GM23248 (cell line): ENCODE measurements around the gene CACNA1I. TPM values are rescaled to one million over a fixed set of nuclear protein-coding genes. Genes with fewer than 3 reads are reported as not detected.

Experiments used
- DNase-seq: peaks from one replicate; pipeline ENCODE4 v3.0.0-alpha.2; 2015
- H2AFZ ChIP-seq: fragments of 200-600 bp; sonication (generic); 2 replicates; pipeline ENCODE4 v1.6.1; 2016; ENCODE audit warnings: antibody characterized with exemption
- H3F3A ChIP-seq: fragments of 200-600 bp; sonication (generic); 2 replicates; pipeline ENCODE4 v1.6.1; 2016; ENCODE audit warnings: mild to moderate bottlenecking, antibody characterized with exemption, mixed run types; ENCODE audit not compliant: insufficient read depth
- H3K27ac ChIP-seq: fragments of 200-600 bp; sonication (generic); 2 replicates; pipeline ENCODE4 v1.5.1; 2016; ENCODE audit warnings: mild to moderate bottlenecking
- H3K27me3 ChIP-seq: fragments of 200-600 bp; sonication (generic); replicated peaks from 2 replicates; pipeline ENCODE4 v1.6.1; 2016; ENCODE audit warnings: mild to moderate bottlenecking; ENCODE audit not compliant: insufficient read depth
- H3K36me3 ChIP-seq: fragments of 200-600 bp; sonication (generic); 2 replicates; pipeline ENCODE4 v1.6.1; 2016; ENCODE audit warnings: low read depth, mild to moderate bottlenecking
- H3K4me1 ChIP-seq: fragments of 200-600 bp; sonication (generic); 2 replicates; pipeline ENCODE4 v1.6.1; 2016; ENCODE audit warnings: mild to moderate bottlenecking; ENCODE audit not compliant: insufficient read depth
- H3K4me2 ChIP-seq: fragments of 200-600 bp; sonication (generic); one replicate; pipeline ENCODE4 v1.6.1; 2016; ENCODE audit warnings: mild to moderate bottlenecking; ENCODE audit not compliant: unreplicated experiment
- H3K4me3 ChIP-seq: fragments of 200-600 bp; sonication (generic); 2 replicates; pipeline ENCODE4 v1.5.1; 2016; ENCODE audit warnings: mild to moderate bottlenecking
- H3K79me2 ChIP-seq: fragments of 200-600 bp; sonication (generic); 2 replicates; pipeline ENCODE4 v1.6.1; 2016; ENCODE audit warnings: mild to moderate bottlenecking; ENCODE audit not compliant: insufficient read depth
- H3K9ac ChIP-seq: fragments of 200-600 bp; sonication (generic); 2 replicates; pipeline ENCODE4 v1.6.1; 2016; ENCODE audit warnings: mild to moderate bottlenecking
- H3K9me2 ChIP-seq: fragments of 200-600 bp; sonication (generic); 2 replicates; pipeline ENCODE4 v1.6.1; 2016; ENCODE audit warnings: mixed run types, mild to moderate bottlenecking, moderate library complexity; ENCODE audit not compliant: insufficient read depth
- H3K9me3 ChIP-seq: fragments of 200-600 bp; sonication (generic); one replicate; pipeline ENCODE4 v1.6.1; 2017; ENCODE audit warnings: low read depth
- H4K20me1 ChIP-seq: fragments of 200-600 bp; sonication (generic); 2 replicates; pipeline ENCODE4 v1.6.0; 2016; ENCODE audit not compliant: insufficient read depth
- EZH2 ChIP-seq: fragments of 200-600 bp; sonication (generic); IDR thresholded peaks from 2 replicates; pipeline ENCODE4 v1.6.1; 2018; ENCODE audit warnings: antibody characterized with exemption, mild to moderate bottlenecking; ENCODE audit not compliant: insufficient read depth, poor library complexity, severe bottlenecking
- EZH2phosphoT487 ChIP-seq: fragments of 200-600 bp; sonication (generic); IDR thresholded peaks from 2 replicates; pipeline ENCODE4 v1.6.1; 2018; ENCODE audit warnings: antibody characterized with exemption, moderate library complexity, mild to moderate bottlenecking, low read depth; ENCODE audit not compliant: insufficient read depth
- WGBS, 2 experiments: methylation state at CpG; one replicate each; pipeline ENCODE4 v1.1.6; 2015 to 2017; ENCODE audit warnings: low lambda C conversion rate in 2 of 2, low coverage in 1 of 2; ENCODE audit errors: missing lambda C conversion rate in 2 of 2; 5-methylcytosine and 5-hydroxymethylcytosine counted together
- in situ Hi-C: fragments of 300-500 bp; cut with MboI; formaldehyde crosslinking; loops from 2 replicates; pipeline ENCODE4 v1.15.0; 2020
- polyA plus RNA-seq: library from polyadenylated mRNA; unstranded; fragments of >200 nt; fragmentation: Nextera tagmentation; extraction: Ambion mirVana; gene quantifications from 2 replicates; pipeline ENCODE4 v1.2.1, GENCODE V29; 2016
- total RNA-seq: library from RNA; depleted of rRNA; stranded (reverse); fragments of >200 nt; shearing (Covaris generic); gene quantifications from 2 replicates; pipeline ENCODE4 v1.2.3, GENCODE V29; 2014

CACNA1I gene
- total and polyA plus RNA-seq, 2 experiments from 2014 or later: not detected

DNA sequence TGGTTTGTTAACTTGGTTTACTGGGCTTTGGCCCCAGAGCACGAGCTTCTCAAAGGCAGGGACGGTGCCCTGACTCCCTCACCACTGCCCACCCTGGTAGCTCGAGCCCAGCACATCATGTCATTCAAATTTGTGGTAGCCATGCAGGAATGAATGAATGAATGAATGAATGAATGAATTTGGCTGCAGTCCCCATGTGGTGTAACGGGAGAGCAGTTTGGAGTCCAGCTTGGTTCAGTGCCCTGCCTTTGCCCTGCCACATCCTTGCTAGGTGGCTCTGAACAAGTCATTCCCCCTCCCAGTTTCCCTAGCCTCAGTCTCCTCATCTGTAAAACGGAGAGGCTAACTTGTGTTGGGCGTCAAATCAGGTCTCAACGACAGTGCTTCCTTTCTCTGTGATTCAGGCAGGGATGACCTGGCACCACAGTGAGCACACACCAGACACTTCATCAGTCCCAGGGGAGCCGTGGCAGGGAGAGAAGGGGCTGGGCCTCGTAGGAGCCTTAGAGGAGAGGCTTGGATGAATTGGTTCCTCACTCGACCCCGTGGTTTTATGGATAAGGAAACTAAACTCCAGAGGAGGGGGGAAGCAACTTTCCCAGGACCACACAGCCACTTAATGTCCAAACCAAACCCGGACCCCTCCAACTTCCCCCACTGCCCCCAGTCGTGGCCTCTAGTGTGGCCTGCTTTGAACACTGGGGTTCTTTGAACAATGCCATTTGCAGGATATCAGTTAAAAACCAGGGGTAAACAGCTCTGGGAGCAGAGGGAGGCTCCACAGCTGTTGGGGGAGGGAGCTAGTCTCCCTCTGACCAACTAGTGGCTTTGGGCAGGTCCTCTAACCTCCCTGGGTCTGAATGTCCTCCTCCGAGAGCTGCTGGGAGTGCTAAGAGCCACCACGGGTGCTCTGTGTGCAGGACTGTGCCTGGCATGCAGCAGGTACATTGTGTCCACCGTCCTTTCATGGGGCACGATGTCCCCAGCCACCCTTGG lies 86.2 kb downstream of the CACNA1I start:
- DNase-seq: peak; percentile 45
- Histone ChIP-seq H3K27me3 (peaks cover 43% of the 10 kb centered on the region), H2AFZ (no peak overlapping the region), H3F3A (no peaks in the 10 kb centered on the region), H3K9ac (no peak overlapping the region), H3K36me3 (no peaks in the 10 kb centered on the region), H3K4me1 (no peaks in the 10 kb centered on the region), H3K9me3 (no peaks in the 10 kb centered on the region), H3K79me2 (no peaks in the 10 kb centered on the region), H3K4me2 (no peak overlapping the region), H3K27ac (no peak overlapping the region), H3K9me2 (no peaks in the 10 kb centered on the region), H4K20me1 (no peaks in the 10 kb centered on the region), H3K4me3 (no peak overlapping the region)
- 26 to 30% methylated on average over 17 of the region's 17 CpGs for WGBS, 2 experiments
- TF ChIP-seq EZH2phosphoT487: no peak
- no peak for TF ChIP-seq EZH2
- in situ Hi-C loops: no loop called here

DNA sequence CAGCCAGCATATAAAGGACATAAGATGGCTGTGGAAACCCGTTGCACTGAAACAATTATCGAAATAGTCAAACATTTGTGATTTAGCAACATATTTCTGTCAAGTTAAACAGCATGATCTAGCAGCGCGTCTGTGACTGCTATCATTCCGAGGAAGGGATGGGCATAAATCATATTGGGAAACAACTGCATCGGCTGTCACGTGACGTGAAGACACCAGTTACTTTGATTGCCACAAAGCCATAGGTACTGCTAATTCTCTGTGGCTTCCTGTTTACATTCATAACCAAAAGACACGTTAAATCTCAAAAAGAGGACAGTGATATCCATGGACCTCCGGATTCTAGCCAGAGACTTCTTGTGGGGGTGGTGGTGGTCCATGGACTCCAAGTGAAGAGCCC lies 87.8 kb downstream of the CACNA1I start:
- Histone ChIP-seq H3F3A (no peaks in the 10 kb centered on the region), H3K27me3 (peaks cover 57% of the 10 kb centered on the region), H2AFZ (no peak overlapping the region), H3K9me2 (no peaks in the 10 kb centered on the region), H3K4me3 (no peak overlapping the region), H4K20me1 (no peaks in the 10 kb centered on the region), H3K9me3 (no peaks in the 10 kb centered on the region), H3K79me2 (no peaks in the 10 kb centered on the region), H3K4me1 (no peaks in the 10 kb centered on the region), H3K4me2 (no peak overlapping the region), H3K27ac (no peak overlapping the region), H3K9ac (no peak overlapping the region), H3K36me3 (no peaks in the 10 kb centered on the region)
- in situ Hi-C loops: no loop called here
- no peak for DNase-seq
- TF ChIP-seq EZH2: no peak
- TF ChIP-seq EZH2phosphoT487: no peak
- 31 to 33% methylated on average over 10 of the region's 10 CpGs for WGBS, 2 experiments

DNA sequence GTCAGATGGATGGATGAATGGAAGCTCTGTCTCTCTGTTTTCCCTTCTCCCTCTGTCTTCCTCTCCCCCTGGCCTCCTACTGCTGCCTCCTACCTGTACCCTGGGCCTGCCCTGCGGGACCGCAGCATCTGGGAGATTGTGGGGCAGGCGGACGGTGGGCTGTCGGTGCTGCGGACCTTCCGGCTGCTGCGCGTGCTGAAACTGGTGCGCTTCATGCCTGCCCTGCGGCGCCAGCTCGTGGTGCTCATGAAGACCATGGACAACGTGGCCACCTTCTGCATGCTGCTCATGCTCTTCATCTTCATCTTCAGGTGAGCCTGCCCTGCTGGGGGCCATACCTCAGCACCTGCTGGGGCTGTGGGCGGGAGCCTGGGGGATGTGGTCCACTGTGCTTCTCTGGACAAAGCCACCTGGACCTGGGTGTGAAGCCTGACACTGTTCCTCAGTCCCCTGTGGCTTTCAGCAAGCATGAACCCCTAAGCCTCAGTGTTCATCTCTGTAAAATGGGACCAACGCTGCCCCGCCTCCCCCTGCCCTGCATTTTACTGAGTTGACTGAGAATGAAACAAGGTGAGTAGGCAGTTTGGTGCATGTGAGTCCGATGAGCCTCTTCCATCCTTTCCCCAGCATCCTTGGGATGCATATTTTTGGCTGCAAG lies 88.4 kb downstream of the CACNA1I start:
- Histone ChIP-seq H3K4me3 (no peak overlapping the region), H3K36me3 (no peaks in the 10 kb centered on the region), H3K4me1 (no peaks in the 10 kb centered on the region), H3K9me2 (no peaks in the 10 kb centered on the region), H3K4me2 (no peak overlapping the region), H2AFZ (no peak overlapping the region), H3F3A (no peaks in the 10 kb centered on the region), H3K27ac (no peak overlapping the region), H4K20me1 (no peaks in the 10 kb centered on the region), H3K27me3 (peaks cover 61% of the 10 kb centered on the region), H3K9me3 (no peaks in the 10 kb centered on the region), H3K79me2 (no peaks in the 10 kb centered on the region), H3K9ac (no peak overlapping the region)
- WGBS, 2 experiments: 78% methylated on average over 18 of the region's 18 CpGs
- TF ChIP-seq EZH2phosphoT487 (no peak), EZH2 (no peak)
- DNase-seq: no peak
- in situ Hi-C loops: no loop called here

DNA sequence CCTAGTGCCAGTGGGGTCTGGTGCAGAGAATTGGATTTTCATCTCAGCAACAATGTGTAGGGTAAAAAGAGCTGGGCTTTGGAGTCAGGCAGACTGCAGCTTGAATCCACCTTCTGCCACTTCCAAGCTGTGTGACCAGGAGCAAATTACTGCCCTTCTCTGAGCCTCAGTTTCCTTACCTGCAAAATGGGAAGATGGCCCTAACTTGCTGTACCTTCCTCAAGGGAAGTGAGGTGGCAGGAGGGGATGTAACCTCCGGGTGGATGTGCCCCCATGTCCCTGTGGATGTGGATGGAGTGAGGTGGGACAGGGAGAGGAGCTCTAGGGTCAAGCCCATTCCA lies 90.9 kb downstream of the CACNA1I start:
- no peak overlapping the region for H2AFZ ChIP-seq
- H3K4me3 ChIP-seq: no peak overlapping the region
- in situ Hi-C loops: no loop called here
- no peaks in the 10 kb centered on the region for H4K20me1 ChIP-seq
- no peak for DNase-seq
- no peak overlapping the region for H3K27ac ChIP-seq
- no peaks in the 10 kb centered on the region for H3F3A ChIP-seq
- no peak overlapping the region for H3K4me2 ChIP-seq
- H3K27me3 ChIP-seq: peaks cover 57% of the 10 kb centered on the region
- no peak for TF ChIP-seq EZH2phosphoT487
- peak; percentile 45 for TF ChIP-seq EZH2
- H3K79me2 ChIP-seq: no peaks in the 10 kb centered on the region
- no peaks in the 10 kb centered on the region for H3K9me2 ChIP-seq
- no peaks in the 10 kb centered on the region for H3K36me3 ChIP-seq
- H3K9me3 ChIP-seq: no peaks in the 10 kb centered on the region
- H3K4me1 ChIP-seq: no peaks in the 10 kb centered on the region
- WGBS, 2 experiments: 21 to 36% methylated on average over 1 of the region's 1 CpG
- H3K9ac ChIP-seq: no peak overlapping the region
